ENCODE measurements around the gene SNX25. TPM values are rescaled to one million over a fixed set of nuclear protein-coding genes. Genes with fewer than 3 reads are reported as not detected.

The SNX25 gene
- total RNA-seq, 1 donor from 2014 or later, result 40.6 TPM

- no peak overlapping the region for H3K4me3 ChIP-seq (ENCODE audit: low read depth, low read length)
- DNase-seq (ENCODE audit: low read depth), result no peak
- peak; percentile 89 for TF ChIP-seq CTCF (conservative IDR thresholded peaks at IDR 0.05; ENCODE audit: low read depth, low read length)
Measured at GRCh38 chr4:185183622-185184281, 25.6 kb upstream of the SNX25 start.

DNA sequence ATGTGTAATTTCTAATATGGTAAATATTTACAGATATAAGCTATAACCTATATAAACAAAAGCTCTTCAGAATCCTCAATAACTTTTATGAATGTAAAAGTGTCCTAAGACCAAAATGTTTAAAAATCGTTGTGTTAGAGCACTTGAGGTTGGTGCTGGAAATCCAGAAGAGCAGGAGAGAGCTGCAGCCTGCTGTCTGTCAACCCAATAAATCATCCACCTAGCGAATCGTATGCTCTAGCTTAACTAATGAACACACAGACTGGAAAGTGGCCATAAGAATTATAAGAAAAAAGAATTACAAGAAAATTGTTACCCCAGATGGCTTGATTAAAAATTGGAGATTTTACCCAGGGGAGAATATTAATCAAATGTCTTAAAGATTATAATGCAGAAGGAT, 22.6 kb upstream of the SNX25 start:
- TF ChIP-seq CTCF (conservative IDR thresholded peaks at IDR 0.05; ENCODE audit: low read depth, low read length), result no peak
- DNase-seq (ENCODE audit: low read depth), result no peak
- H3K4me3 ChIP-seq (ENCODE audit: low read depth, low read length), result no peak overlapping the region

GRCh38 chr4:185189606-185190305, 19.6 kb upstream of the SNX25 start:
- no peak for TF ChIP-seq CTCF (conservative IDR thresholded peaks at IDR 0.05; ENCODE audit: low read depth, low read length)
- no peak overlapping the region for H3K4me3 ChIP-seq (ENCODE audit: low read depth, low read length)
- DNase-seq (ENCODE audit: low read depth), result no peak

- no peak for TF ChIP-seq CTCF (conservative IDR thresholded peaks at IDR 0.05; ENCODE audit: low read depth, low read length)
- no peak overlapping the region for H3K4me3 ChIP-seq (ENCODE audit: low read depth, low read length)
- DNase-seq (ENCODE audit: low read depth), result no peak
Measured at GRCh38 chr4:185190306-185190856, 19.0 kb upstream of the SNX25 start.

GRCh38 chr4:185192059-185192458, 17.3 kb upstream of the SNX25 start:
- DNase-seq (ENCODE audit: low read depth), result no peak
- no peak for TF ChIP-seq CTCF (conservative IDR thresholded peaks at IDR 0.05; ENCODE audit: low read depth, low read length)
- H3K4me3 ChIP-seq (ENCODE audit: low read depth, low read length), result no peak overlapping the region

DNA sequence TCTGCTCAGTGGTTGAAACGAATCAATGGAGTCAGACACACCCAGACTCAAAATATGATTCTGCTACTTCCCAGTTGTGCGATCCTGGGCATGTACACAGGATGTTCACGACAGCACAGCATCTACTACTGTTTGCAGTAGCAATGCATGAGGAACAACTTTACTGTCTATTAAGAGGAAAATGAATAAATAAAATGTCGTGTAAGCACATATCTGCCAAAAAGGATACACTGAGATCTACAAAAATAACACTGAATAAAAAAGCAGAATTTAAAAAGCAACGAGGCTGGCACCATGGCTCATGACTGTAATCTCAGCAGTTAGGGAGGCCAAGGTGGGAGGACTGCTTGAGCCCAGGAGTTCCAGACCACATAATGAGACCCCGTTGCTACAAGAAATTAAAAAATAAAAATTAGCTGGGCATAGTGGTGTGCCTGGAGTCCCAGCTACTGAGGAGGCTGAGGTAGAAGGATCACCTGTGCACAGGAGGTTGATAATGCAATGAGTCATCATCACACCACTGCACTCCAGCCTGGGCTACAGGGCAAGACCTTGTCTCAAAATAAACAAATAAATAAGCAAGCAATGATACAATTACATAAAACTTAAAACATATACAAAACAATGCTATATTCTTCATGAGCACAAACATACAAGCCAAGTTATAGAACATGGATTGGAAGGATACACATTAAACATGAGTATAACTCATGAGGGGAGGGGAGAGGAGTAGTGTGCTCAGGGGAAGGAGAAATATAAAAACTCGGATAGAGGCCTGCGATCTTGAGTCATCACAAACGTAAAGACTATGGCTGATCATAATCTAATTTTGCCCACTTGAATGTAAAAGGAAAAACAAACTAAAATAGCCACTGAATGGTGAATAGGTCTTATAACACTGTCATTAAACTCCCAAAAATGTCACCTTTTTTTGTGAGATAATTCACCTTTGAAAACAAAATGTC, 14.2 kb upstream of the SNX25 start:
- no peak overlapping the region for H3K4me3 ChIP-seq (ENCODE audit: low read depth, low read length)

More for the DNA sequence above, 14.2 kb upstream of the SNX25 start:
- no peak for DNase-seq (ENCODE audit: low read depth)
- TF ChIP-seq CTCF (conservative IDR thresholded peaks at IDR 0.05; ENCODE audit: low read depth, low read length), result no peak
